Pancreas (tissue), 10 donors: Measurements from ENCODE around the gene MMP24OS. TPM values are rescaled to one million over a fixed set of nuclear protein-coding genes. Genes with fewer than 3 reads are reported as not detected.

Experiments used
- ATAC-seq, 4 donors: fragments of 200-7000 bp; cut with Tn5 transposase; one replicate each; pipeline versions ENCODE4 v1.8.0 to v1.9.1; 2020; ENCODE audit warnings: mild to moderate bottlenecking in 4 of 4, moderate library complexity in 4 of 4
- DNase-seq, 6 donors: peaks; one replicate each; pipeline ENCODE4 v3.0.0-alpha.2; 2020
- FAIRE-seq: peaks from 2 replicates; lab custom pipeline; 2012; peaks lifted over from hg19 to GRCh38; lab: Jason Lieb, UNC
- H3K27ac ChIP-seq, 4 donors: fragments of 200-600 bp; sonication (generic); 1 replicate in 3 of 4; 2 replicates in 1 of 4; pipeline versions ENCODE4 v1.5.0 to v1.8.0; 2020
- H3K27me3 ChIP-seq, 4 donors: fragments of 200-600 bp; one replicate each; pipeline ENCODE4 v1.8.0; 2021
- H3K36me3 ChIP-seq, 3 donors: fragments of 200-600 bp; sonication (generic) in 1 of 3; one replicate each; pipeline versions ENCODE4 v1.5.0 to v1.8.0; 2020 to 2021
- H3K4me1 ChIP-seq, 3 donors: fragments of 200-600 bp; one replicate each; pipeline ENCODE4 v1.8.0; 2021
- H3K4me3 ChIP-seq, 4 donors: fragments of 200-600 bp; sonication (generic) in 2 of 4; one replicate each; pipeline versions ENCODE4 v1.5.0 to v1.8.0; 2020 to 2021
- H3K9me3 ChIP-seq, 4 donors: fragments of 200-600 bp; one replicate each; pipeline ENCODE4 v1.8.0; 2021
- CTCF ChIP-seq, 4 donors: fragments of 200-600 bp; sonication (generic) in 3 of 4; IDR thresholded peaks; one replicate each; pipeline versions ENCODE4 v1.5.0 to v1.8.0; 2021; ENCODE audit warnings: antibody characterized with exemption in 4 of 4
- WGBS, 2 donors: extraction: QIAGEN DNeasy Blood & Tissue Kit; methylation state at CpG; one replicate each; pipeline ENCODE4 v1.1.7; 2013; 5-methylcytosine and 5-hydroxymethylcytosine counted together
- intact Hi-C, 3 donors: fragments of 100-400 bp; cut with DNase I; formaldehyde crosslinking; loops; one replicate each; pipeline versions ENCODE4 v1.11.1 to v1.14.2; 2022
- polyA plus RNA-seq, 2 donors: library from polyadenylated mRNA; stranded (reverse); fragments of 200-250 nt; gene quantifications; one replicate each; pipeline ENCODE4 v1.2.3, GENCODE V29; 2013
- total RNA-seq, 6 donors: library from RNA; stranded (reverse); fragmentation: NEBNext Ultra II Directional in 4 of 6; extraction: Animal tissue kit (Norgen Biotek cat#: 25700) in 4 of 6; gene quantifications; one replicate each; pipeline versions ENCODE4 v1.2.1 to v1.2.4, GENCODE V29; 2021 to 2023
- donor health status: healthy with polysubstance abuse.
- donor health status: DM: no; HTN: no; CAD: no; lungs with moderate emphysema.
- donor health status: DM: no; HTN: no; CAD: no.
- donor health status: control.
- donor health status: control.
- donor health status: Bipolar disorder and iron deficiency.
- donor health status: DM: yes; HTN: yes; CAD: no.
- donor health status: DM: no; HTN: no; CAD: no.
- donor health status: DM: no; HTN: no; CAD: no.
- donor health status: DM: yes; HTN: yes; CAD: no.

The MMP24OS gene
- total and polyA plus RNA-seq, 8 donors = 28.9 to 74.9 (median 45.8) TPM

GRCh38 chr20:35299780-35300179 lies 21.9 kb upstream of the MMP24OS start:
- WGBS, 2 donors = 70 to 78% methylated on average over 4 of the region's 4 CpGs
- no peak for DNase-seq
- no peak for ATAC-seq
- intact Hi-C loops = loop anchor here in 1 of 3 donors (5.0 kb wide), 1 partner anchor 138 kb away; the partner anchor contains the start of gene GDF5
- no peak for FAIRE-seq
- Histone ChIP-seq H3K4me3 (no peak overlapping the region), H3K4me1 (no peaks in the 10 kb centered on the region), H3K36me3 (no peaks in the 10 kb centered on the region), H3K27ac (no peak overlapping the region), H3K9me3 (no peaks in the 10 kb centered on the region), H3K27me3 (no peaks in the 10 kb centered on the region)
- no peak for TF ChIP-seq CTCF (IDR thresholded peaks at IDR 0.05)

DNA sequence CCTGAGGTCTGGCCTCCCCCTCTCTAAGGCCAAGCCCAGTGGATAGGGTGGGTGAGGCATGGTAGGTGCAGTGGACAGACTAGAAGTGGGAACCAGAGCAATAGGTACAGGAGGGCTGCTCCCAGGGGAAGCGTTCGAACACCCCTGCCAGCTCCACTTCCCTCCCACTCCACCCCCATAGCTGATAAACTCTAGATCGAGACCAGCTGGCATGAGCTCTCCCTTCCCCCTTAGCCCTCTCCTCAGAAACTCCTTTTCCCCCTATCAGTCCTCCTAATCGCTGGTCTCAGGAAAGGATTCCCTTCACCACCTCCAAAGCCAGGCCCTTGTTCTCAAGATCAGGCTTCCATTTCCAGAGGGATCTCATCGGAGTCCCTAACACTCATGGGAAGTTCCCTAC lies 20.3 kb upstream of the MMP24OS start:
- no peak for ATAC-seq
- Histone ChIP-seq H3K9me3 (no peaks in the 10 kb centered on the region), H3K27me3 (no peaks in the 10 kb centered on the region), H3K4me1 (no peaks in the 10 kb centered on the region), H3K4me3 (no peak overlapping the region), H3K36me3 (no peaks in the 10 kb centered on the region), H3K27ac (no peak overlapping the region)
- intact Hi-C loops = no loop called here
- DNase-seq = no peak
- FAIRE-seq = no peak
- TF ChIP-seq CTCF (IDR thresholded peaks at IDR 0.05) = no peak
- 48 to 50% methylated on average over 3 to 5 of the region's 5 CpGs for WGBS, 2 donors

- no peaks in the 10 kb centered on the region for H3K9me3 ChIP-seq
- H3K4me3 ChIP-seq = no peak overlapping the region
- H3K27me3 ChIP-seq = no peaks in the 10 kb centered on the region
- no peak for FAIRE-seq
- no peaks in the 10 kb centered on the region for H3K4me1 ChIP-seq
- DNase-seq = no peak
- no peaks in the 10 kb centered on the region for H3K36me3 ChIP-seq
- no peak for TF ChIP-seq CTCF (IDR thresholded peaks at IDR 0.05)
- no peak overlapping the region for H3K27ac ChIP-seq
- no peak for ATAC-seq
- WGBS, 2 donors = 75 to 83% methylated on average over 14 of the region's 14 CpGs
- intact Hi-C loops = no loop called here
These were observed 19.8 kb upstream of the MMP24OS start for GRCh38 chr20:35297740-35298139.

GRCh38 chr20:35297155-35297554 lies 19.2 kb upstream of the MMP24OS start:
- H3K27me3 ChIP-seq = no peaks in the 10 kb centered on the region
- intact Hi-C loops = no loop called here
- WGBS, 2 donors = 40 to 49% methylated on average over 8 of the region's 8 CpGs
- no peaks in the 10 kb centered on the region for H3K4me1 ChIP-seq
- H3K27ac ChIP-seq = no peak overlapping the region
- H3K36me3 ChIP-seq = no peaks in the 10 kb centered on the region
- ATAC-seq (peak in 1 of 4 donors; percentile 22), FAIRE-seq (no peak), DNase-seq (peak in 1 of 6 donors; percentile 6)
- H3K9me3 ChIP-seq = no peaks in the 10 kb centered on the region
- no peak for TF ChIP-seq CTCF (IDR thresholded peaks at IDR 0.05)
- no peak overlapping the region for H3K4me3 ChIP-seq

DNA sequence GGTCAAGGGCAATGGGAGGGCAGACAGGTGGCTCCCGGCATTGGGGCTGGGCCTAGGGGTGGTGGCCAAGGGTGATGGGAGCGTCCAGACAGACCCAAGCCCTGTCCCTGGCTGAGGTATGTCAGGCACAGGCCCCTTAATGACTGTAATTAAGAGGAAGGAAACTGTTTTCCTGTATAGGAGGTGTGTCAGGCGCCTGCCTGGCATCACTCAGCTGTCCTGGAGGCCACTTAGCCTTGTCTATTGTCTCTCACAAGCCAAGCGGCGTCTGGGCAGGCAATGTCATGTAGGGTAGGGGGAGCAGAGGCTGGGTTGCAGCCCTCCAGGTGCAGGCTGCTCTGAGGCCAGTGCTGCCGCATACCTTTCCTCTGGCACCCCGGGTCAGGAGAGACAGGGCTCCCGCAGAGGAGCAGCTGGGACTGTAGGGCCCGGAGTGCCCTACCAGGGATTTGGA lies 18.2 kb upstream of the MMP24OS start:
- FAIRE-seq (no peak), DNase-seq (no peak), ATAC-seq (no peak)
- Histone ChIP-seq H3K27me3 (no peaks in the 10 kb centered on the region), H3K4me1 (no peaks in the 10 kb centered on the region), H3K4me3 (no peak overlapping the region), H3K36me3 (no peaks in the 10 kb centered on the region), H3K9me3 (no peaks in the 10 kb centered on the region), H3K27ac (no peak overlapping the region)
- no peak for TF ChIP-seq CTCF (IDR thresholded peaks at IDR 0.05)
- WGBS, 2 donors = 45 to 48% methylated on average over 9 of the region's 9 CpGs
- intact Hi-C loops = no loop called here
